ENCODE data around the gene GRID1.
A peak's percentile ranks its signal among the peaks of the same experiment; 100 is the strongest.

The GRID1 gene

GRCh38 chr10:86314616-86315548 is 51.7 kb downstream of the GRID1 start:
- DNase-seq (ENCODE audit: low read depth, low spot score): no peak

- DNase-seq (ENCODE audit: low read depth, low spot score): no peak
Measured at GRCh38 chr10:86313621-86314041, 53.0 kb downstream of the GRID1 start.

- DNase-seq (ENCODE audit: low read depth, low spot score): peak; percentile 32
Measured at GRCh38 chr10:86312701-86313270, 53.8 kb downstream of the GRID1 start.

- DNase-seq (ENCODE audit: low read depth, low spot score): no peak
Measured at GRCh38 chr10:86311906-86312305, 54.7 kb downstream of the GRID1 start.

GRCh38 chr10:86311190-86311589 is 55.4 kb downstream of the GRID1 start:
- no peak for DNase-seq (ENCODE audit: low read depth, low spot score)

GRCh38 chr10:86310702-86311101 is 55.9 kb downstream of the GRID1 start:
- no peak for DNase-seq (ENCODE audit: low read depth, low spot score)

- no peak for DNase-seq (ENCODE audit: low read depth, low spot score)
Measured at GRCh38 chr10:86310291-86310690, 56.3 kb downstream of the GRID1 start.

- DNase-seq (ENCODE audit: low read depth, low spot score): no peak
Measured at GRCh38 chr10:86308056-86308455, 58.5 kb downstream of the GRID1 start.

GRCh38 chr10:86306628-86307278 is 59.8 kb downstream of the GRID1 start:
- no peak for DNase-seq (ENCODE audit: low read depth, low spot score)

- DNase-seq (ENCODE audit: low read depth, low spot score): no peak
Measured at GRCh38 chr10:86305521-86305920, 61.1 kb downstream of the GRID1 start.

GRCh38 chr10:86304436-86304835 is 62.2 kb downstream of the GRID1 start:
- DNase-seq (ENCODE audit: low read depth, low spot score): no peak

- DNase-seq (ENCODE audit: low read depth, low spot score): no peak
Measured at GRCh38 chr10:86303626-86304025, 63.0 kb downstream of the GRID1 start.

- DNase-seq (ENCODE audit: low read depth, low spot score): no peak
Measured at GRCh38 chr10:86301971-86302370, 64.6 kb downstream of the GRID1 start.

- DNase-seq (ENCODE audit: low read depth, low spot score): no peak
Measured at GRCh38 chr10:86300931-86301830, 65.4 kb downstream of the GRID1 start.

GRCh38 chr10:86300399-86300925 is 66.1 kb downstream of the GRID1 start:
- DNase-seq (ENCODE audit: low read depth, low spot score): no peak

- no peak for DNase-seq (ENCODE audit: low read depth, low spot score)
Measured at GRCh38 chr10:86299562-86299961, 67.0 kb downstream of the GRID1 start.

GRCh38 chr10:86298501-86299001 is 68.0 kb downstream of the GRID1 start:
- DNase-seq (ENCODE audit: low read depth, low spot score): no peak

GRCh38 chr10:86295791-86296190 is 70.8 kb downstream of the GRID1 start:
- no peak for DNase-seq (ENCODE audit: low read depth, low spot score)

GRCh38 chr10:86295351-86295750 is 71.2 kb downstream of the GRID1 start:
- no peak for DNase-seq (ENCODE audit: low read depth, low spot score)

GRCh38 chr10:86294346-86295265 is 72.0 kb downstream of the GRID1 start:
- DNase-seq (ENCODE audit: low read depth, low spot score): no peak

All from ELF-1 (cell line).